ENCODE data around the gene PCID2. TPM values are rescaled to one million over a fixed set of nuclear protein-coding genes. Genes with fewer than 3 reads are reported as not detected.

PCID2 gene
- total RNA-seq, 1 experiment from 2014 or later: 63.4 TPM

- intact Hi-C loops (cut with micrococcal nuclease): no loop called here
- Mint-ChIP-seq H3K4me1 (ENCODE audit: insufficient read depth, unreplicated experiment) (no peaks in the 10 kb centered on the region), H3K27ac (ENCODE audit: low read depth, unreplicated experiment) (no peak overlapping the region), H3K4me3 (ENCODE audit: unreplicated experiment) (no peak overlapping the region), H3K36me3 (ENCODE audit: insufficient read depth, unreplicated experiment) (peaks cover 5% of the 10 kb centered on the region), H3K9me3 (ENCODE audit: unreplicated experiment) (no peaks in the 10 kb centered on the region), H3K27me3 (ENCODE audit: insufficient read depth, unreplicated experiment) (peaks cover 26% of the 10 kb centered on the region)
- TF ChIP-seq CTCF (IDR thresholded peaks at IDR 0.05; ENCODE audit: unreplicated experiment): no peak
- ChIA-PET POLR2A (no interaction called here), CTCF (no interaction called here)
- no peak for DNase-seq (ENCODE audit: unreplicated experiment)
- no TSS peak for BruUV-seq (replicated peaks)
Measured at GRCh38 chr13:113145911-113146598, 62.4 kb downstream of the PCID2 start.

GRCh38 chr13:113145496-113145895 is 63.0 kb downstream of the PCID2 start:
- H3K36me3 Mint-ChIP-seq (ENCODE audit: insufficient read depth, unreplicated experiment): peaks cover 5% of the 10 kb centered on the region
- POLR2A ChIA-PET: no interaction called here
- no peak for DNase-seq (ENCODE audit: unreplicated experiment)
- H3K27ac Mint-ChIP-seq (ENCODE audit: low read depth, unreplicated experiment): no peak overlapping the region
- CTCF ChIA-PET: no interaction called here
- intact Hi-C loops (cut with micrococcal nuclease): no loop called here
- no peak for TF ChIP-seq CTCF (IDR thresholded peaks at IDR 0.05; ENCODE audit: unreplicated experiment)
- no peaks in the 10 kb centered on the region for H3K9me3 Mint-ChIP-seq (ENCODE audit: unreplicated experiment)
- H3K4me1 Mint-ChIP-seq (ENCODE audit: insufficient read depth, unreplicated experiment): no peaks in the 10 kb centered on the region
- H3K4me3 Mint-ChIP-seq (ENCODE audit: unreplicated experiment): no peak overlapping the region
- peaks cover 26% of the 10 kb centered on the region for H3K27me3 Mint-ChIP-seq (ENCODE audit: insufficient read depth, unreplicated experiment)
- no TSS peak for BruUV-seq (replicated peaks)

- H3K4me3 Mint-ChIP-seq (ENCODE audit: unreplicated experiment): no peak overlapping the region
- ChIA-PET CTCF (no interaction called here), POLR2A (no interaction called here)
- H3K27me3 Mint-ChIP-seq (ENCODE audit: insufficient read depth, unreplicated experiment): peaks cover 26% of the 10 kb centered on the region
- H3K27ac Mint-ChIP-seq (ENCODE audit: low read depth, unreplicated experiment): no peak overlapping the region
- no peak for DNase-seq (ENCODE audit: unreplicated experiment)
- no peaks in the 10 kb centered on the region for H3K4me1 Mint-ChIP-seq (ENCODE audit: insufficient read depth, unreplicated experiment)
- intact Hi-C loops (cut with micrococcal nuclease): no loop called here
- no peaks in the 10 kb centered on the region for H3K9me3 Mint-ChIP-seq (ENCODE audit: unreplicated experiment)
- peaks cover 5% of the 10 kb centered on the region for H3K36me3 Mint-ChIP-seq (ENCODE audit: insufficient read depth, unreplicated experiment)
- TF ChIP-seq CTCF (IDR thresholded peaks at IDR 0.05; ENCODE audit: unreplicated experiment): no peak
- no TSS peak for BruUV-seq (replicated peaks)
Measured at GRCh38 chr13:113144255-113144629, 64.2 kb downstream of the PCID2 start.

GRCh38 chr13:113143466-113144254 is 64.8 kb downstream of the PCID2 start:
- ChIA-PET POLR2A (interaction anchor here (0.6 kb wide), 1 partner anchor 942 kb away, joined by 3 read pairs; no protein-coding TSS in a partner anchor), CTCF (interaction anchor here (0.8 kb wide), 1 partner anchor 419 kb away, joined by 8 read pairs; no protein-coding TSS in a partner anchor)
- no peaks in the 10 kb centered on the region for H3K9me3 Mint-ChIP-seq (ENCODE audit: unreplicated experiment)

More at GRCh38 chr13:113143466-113144254, 64.8 kb downstream of the PCID2 start:
- Mint-ChIP-seq H3K4me3 (ENCODE audit: unreplicated experiment) (no peak overlapping the region), H3K27me3 (ENCODE audit: insufficient read depth, unreplicated experiment) (peaks cover 26% of the 10 kb centered on the region), H3K36me3 (ENCODE audit: insufficient read depth, unreplicated experiment) (peaks cover 5% of the 10 kb centered on the region), H3K4me1 (ENCODE audit: insufficient read depth, unreplicated experiment) (no peaks in the 10 kb centered on the region), H3K27ac (ENCODE audit: low read depth, unreplicated experiment) (no peak overlapping the region)
- DNase-seq (ENCODE audit: unreplicated experiment): no peak
- intact Hi-C loops (cut with micrococcal nuclease): no loop called here
- TF ChIP-seq CTCF (IDR thresholded peaks at IDR 0.05; ENCODE audit: unreplicated experiment): no peak
- BruUV-seq (replicated peaks): no TSS peak

Data from MCF 10A (cell line).